HG03139 (cell line): ENCODE results near the gene SYNPR.

Experiments
- ATAC-seq: cut with Tn5 transposase; IDR thresholded peaks from one replicate; pipeline ENCODE4 v1.9.1; 2021; ENCODE audit not compliant: unreplicated experiment

SYNPR gene

GRCh38 chr3:63462732-63463131, 184.6 kb downstream of the SYNPR start:
- no peak for ATAC-seq

GRCh38 chr3:63467392-63467791, 189.3 kb downstream of the SYNPR start:
- no peak for ATAC-seq

- no peak for ATAC-seq
Observed at GRCh38 chr3:63470745-63471144, 192.6 kb downstream of the SYNPR start.

GRCh38 chr3:63471781-63472180, 193.7 kb downstream of the SYNPR start:
- ATAC-seq = no peak

- no peak for ATAC-seq
Observed at GRCh38 chr3:63473641-63474166, 195.6 kb downstream of the SYNPR start.

GRCh38 chr3:63474828-63475518, 196.9 kb downstream of the SYNPR start:
- no peak for ATAC-seq

GRCh38 chr3:63477494-63478129, 199.5 kb downstream of the SYNPR start:
- ATAC-seq = no peak

GRCh38 chr3:63478990-63479660, 201.0 kb downstream of the SYNPR start:
- no peak for ATAC-seq

GRCh38 chr3:63479661-63480035, 201.5 kb downstream of the SYNPR start:
- no peak for ATAC-seq

- ATAC-seq = no peak
Observed at GRCh38 chr3:63481627-63482026, 203.5 kb downstream of the SYNPR start.

GRCh38 chr3:63482341-63482740, 204.2 kb downstream of the SYNPR start:
- no peak for ATAC-seq

- ATAC-seq = no peak
Observed at GRCh38 chr3:63492464-63492863, 214.4 kb downstream of the SYNPR start.

GRCh38 chr3:63493101-63493500, 215.0 kb downstream of the SYNPR start:
- ATAC-seq = no peak

GRCh38 chr3:63494646-63495045, 216.5 kb downstream of the SYNPR start:
- ATAC-seq = no peak

GRCh38 chr3:63497641-63498040, 219.5 kb downstream of the SYNPR start:
- no peak for ATAC-seq

GRCh38 chr3:63500196-63500595, 222.1 kb downstream of the SYNPR start:
- ATAC-seq = no peak

- no peak for ATAC-seq
Observed at GRCh38 chr3:63508305-63508704, 230.2 kb downstream of the SYNPR start.

GRCh38 chr3:63508771-63509170, 230.7 kb downstream of the SYNPR start:
- ATAC-seq = no peak

- ATAC-seq = no peak
Observed at GRCh38 chr3:63513791-63514190, 235.7 kb downstream of the SYNPR start.

- ATAC-seq = no peak
Observed at GRCh38 chr3:63514678-63515077, 236.6 kb downstream of the SYNPR start.

GRCh38 chr3:63519426-63519825, 241.3 kb downstream of the SYNPR start:
- ATAC-seq = no peak

GRCh38 chr3:63521657-63522056, 243.5 kb downstream of the SYNPR start:
- no peak for ATAC-seq
